GM12873 (cell line): ENCODE data around the gene DYNC2H1.

Experiments used
- TF ChIP-seq, protein P1 (sequence below): IDR thresholded peaks from 2 replicates; pipeline ENCODE4 v1.5.1; 2012; ENCODE audit warnings: low read depth, mild to moderate bottlenecking, moderate library complexity, low read length, control low read depth; ENCODE audit not compliant: insufficient read depth; ENCODE audit errors: missing control alignments

The DYNC2H1 gene

DNA sequence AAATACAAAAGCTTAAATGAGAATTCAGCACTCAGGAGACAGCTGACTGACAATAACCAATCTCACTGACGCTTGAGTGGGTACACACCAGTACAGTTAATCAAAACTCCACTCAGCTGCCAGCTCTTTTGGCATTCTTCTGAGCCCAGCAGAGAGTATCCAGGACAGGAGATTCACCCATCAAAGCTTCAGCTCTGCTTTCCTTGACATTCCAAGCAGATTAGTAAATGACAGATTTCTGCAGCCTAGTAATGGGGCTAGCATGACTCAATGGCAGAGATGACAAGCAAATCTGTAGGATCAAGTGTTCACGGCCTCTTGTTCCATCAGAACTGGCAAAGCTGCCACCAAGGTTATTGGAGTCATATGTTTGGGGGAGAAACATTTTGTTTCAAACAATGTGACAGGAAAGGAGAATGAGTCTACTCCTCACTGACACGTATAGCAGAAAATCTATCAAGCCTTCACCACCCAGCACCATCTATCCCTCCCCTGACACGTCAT, 420.0 kb downstream of the DYNC2H1 start:
- TF ChIP-seq, protein P1, sequence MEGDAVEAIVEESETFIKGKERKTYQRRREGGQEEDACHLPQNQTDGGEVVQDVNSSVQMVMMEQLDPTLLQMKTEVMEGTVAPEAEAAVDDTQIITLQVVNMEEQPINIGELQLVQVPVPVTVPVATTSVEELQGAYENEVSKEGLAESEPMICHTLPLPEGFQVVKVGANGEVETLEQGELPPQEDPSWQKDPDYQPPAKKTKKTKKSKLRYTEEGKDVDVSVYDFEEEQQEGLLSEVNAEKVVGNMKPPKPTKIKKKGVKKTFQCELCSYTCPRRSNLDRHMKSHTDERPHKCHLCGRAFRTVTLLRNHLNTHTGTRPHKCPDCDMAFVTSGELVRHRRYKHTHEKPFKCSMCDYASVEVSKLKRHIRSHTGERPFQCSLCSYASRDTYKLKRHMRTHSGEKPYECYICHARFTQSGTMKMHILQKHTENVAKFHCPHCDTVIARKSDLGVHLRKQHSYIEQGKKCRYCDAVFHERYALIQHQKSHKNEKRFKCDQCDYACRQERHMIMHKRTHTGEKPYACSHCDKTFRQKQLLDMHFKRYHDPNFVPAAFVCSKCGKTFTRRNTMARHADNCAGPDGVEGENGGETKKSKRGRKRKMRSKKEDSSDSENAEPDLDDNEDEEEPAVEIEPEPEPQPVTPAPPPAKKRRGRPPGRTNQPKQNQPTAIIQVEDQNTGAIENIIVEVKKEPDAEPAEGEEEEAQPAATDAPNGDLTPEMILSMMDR: no peak
